Measurements from ENCODE around the gene RNF32.

DNA sequence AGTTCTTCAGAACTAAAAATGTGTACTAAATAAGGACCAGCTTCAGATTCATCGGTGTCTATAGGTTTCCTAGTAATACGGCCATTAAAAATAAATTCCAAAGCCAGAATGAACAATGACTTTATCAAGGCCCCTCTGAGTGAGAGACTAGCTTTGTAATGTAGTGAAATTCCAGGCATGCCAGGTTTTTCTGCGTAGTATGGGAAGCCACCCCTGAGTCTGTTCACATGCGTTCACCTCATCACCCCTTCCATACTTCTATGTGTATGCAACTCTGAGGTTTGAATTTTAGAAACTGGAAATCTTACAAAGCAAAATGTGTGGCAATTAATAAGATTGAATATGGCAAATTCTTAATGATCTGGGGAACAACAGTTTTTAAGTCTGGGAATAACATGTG lies 24.5 kb downstream of the RNF32 start:
- TF ChIP-seq ZNF565 (CRISPR knock-in tag; conservative IDR thresholded peaks at IDR 0.05; ENCODE audit: low read depth) (no peak), TOX (CRISPR knock-in tag; IDR thresholded peaks at IDR 0.05; ENCODE audit: borderline replicate concordance) (no peak), ESRRG (CRISPR knock-in tag; IDR thresholded peaks at IDR 0.05) (no peak), BACH2 (CRISPR knock-in tag; IDR thresholded peaks at IDR 0.05; ENCODE audit: borderline replicate concordance) (no peak), RARB (CRISPR knock-in tag; IDR thresholded peaks at IDR 0.05) (no peak), ZNF8 (CRISPR knock-in tag; IDR thresholded peaks at IDR 0.05) (no peak), ARNTL (CRISPR knock-in tag; IDR thresholded peaks at IDR 0.05; ENCODE audit: borderline replicate concordance, low read depth) (no peak), ZFP3 (CRISPR knock-in tag; IDR thresholded peaks at IDR 0.05) (no peak), TCF4 (CRISPR knock-in tag; IDR thresholded peaks at IDR 0.05; ENCODE audit: borderline replicate concordance) (no peak)
- TF ChIP-seq, protein P1, sequence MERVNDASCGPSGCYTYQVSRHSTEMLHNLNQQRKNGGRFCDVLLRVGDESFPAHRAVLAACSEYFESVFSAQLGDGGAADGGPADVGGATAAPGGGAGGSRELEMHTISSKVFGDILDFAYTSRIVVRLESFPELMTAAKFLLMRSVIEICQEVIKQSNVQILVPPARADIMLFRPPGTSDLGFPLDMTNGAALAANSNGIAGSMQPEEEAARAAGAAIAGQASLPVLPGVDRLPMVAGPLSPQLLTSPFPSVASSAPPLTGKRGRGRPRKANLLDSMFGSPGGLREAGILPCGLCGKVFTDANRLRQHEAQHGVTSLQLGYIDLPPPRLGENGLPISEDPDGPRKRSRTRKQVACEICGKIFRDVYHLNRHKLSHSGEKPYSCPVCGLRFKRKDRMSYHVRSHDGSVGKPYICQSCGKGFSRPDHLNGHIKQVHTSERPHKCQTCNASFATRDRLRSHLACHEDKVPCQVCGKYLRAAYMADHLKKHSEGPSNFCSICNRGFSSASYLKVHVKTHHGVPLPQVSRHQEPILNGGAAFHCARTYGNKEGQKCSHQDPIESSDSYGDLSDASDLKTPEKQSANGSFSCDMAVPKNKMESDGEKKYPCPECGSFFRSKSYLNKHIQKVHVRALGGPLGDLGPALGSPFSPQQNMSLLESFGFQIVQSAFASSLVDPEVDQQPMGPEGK (CRISPR knock-in tag; IDR thresholded peaks at IDR 0.05; ENCODE audit: borderline replicate concordance) = no peak
- TF ChIP-seq, protein P2, sequence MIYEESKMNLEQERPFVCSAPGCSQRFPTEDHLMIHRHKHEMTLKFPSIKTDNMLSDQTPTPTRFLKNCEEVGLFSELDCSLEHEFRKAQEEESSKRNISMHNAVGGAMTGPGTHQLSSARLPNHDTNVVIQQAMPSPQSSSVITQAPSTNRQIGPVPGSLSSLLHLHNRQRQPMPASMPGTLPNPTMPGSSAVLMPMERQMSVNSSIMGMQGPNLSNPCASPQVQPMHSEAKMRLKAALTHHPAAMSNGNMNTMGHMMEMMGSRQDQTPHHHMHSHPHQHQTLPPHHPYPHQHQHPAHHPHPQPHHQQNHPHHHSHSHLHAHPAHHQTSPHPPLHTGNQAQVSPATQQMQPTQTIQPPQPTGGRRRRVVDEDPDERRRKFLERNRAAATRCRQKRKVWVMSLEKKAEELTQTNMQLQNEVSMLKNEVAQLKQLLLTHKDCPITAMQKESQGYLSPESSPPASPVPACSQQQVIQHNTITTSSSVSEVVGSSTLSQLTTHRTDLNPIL (CRISPR knock-in tag; IDR thresholded peaks at IDR 0.05; ENCODE audit: low read depth) = no peak
